GM21423 (cell line): ENCODE results near the gene TNFRSF6B.

Experiments used
- ATAC-seq: cut with Tn5 transposase; IDR thresholded peaks from one replicate; pipeline ENCODE4 v1.9.1; 2021; ENCODE audit warnings: mild to moderate bottlenecking, moderate library complexity; ENCODE audit not compliant: unreplicated experiment

The TNFRSF6B gene

DNA sequence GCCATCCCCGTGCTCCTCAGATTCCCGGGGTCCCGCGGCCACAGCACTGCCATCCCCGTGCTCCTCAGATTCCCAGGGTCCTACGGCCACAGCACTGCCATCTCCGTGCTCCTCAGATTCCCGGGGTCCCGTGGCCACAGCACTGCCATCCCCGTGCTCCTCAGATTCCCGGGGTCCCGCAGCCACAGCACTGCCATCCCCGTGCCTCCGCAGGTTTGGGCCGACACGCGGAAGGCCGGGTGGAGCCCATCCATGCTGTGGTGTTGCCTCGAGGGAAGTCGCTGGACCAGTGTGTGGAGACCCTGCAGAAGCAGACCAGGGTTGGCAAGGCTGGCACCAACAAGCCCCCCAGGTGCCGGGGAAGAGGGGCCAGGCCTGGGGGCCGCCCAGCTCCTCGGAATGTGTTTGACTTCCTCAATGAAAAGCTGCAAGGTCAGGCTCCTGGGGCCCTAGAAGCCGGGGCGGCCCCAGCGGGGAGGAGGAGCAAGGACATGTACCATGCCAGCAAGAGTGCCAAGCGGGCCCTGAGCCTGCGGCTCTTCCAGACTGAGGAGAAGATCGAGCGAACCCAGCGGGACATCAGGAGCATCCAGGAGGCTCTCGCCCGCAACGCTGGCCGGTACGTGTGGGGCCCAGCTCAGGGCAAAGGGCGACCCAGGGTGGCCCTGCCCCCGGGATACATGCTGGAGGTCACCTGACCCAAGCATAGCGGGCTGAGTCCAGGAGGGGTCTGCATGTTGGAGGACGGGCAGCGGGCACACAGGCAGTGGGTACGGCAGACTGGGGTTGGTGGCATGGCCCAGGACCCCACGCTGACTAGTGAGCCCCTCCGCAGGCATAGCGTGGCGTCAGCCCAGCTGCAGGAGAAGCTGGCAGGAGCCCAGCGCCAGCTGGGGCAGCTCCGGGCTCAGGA, 38.8 kb downstream of the TNFRSF6B start:
- ATAC-seq, result no peak

DNA sequence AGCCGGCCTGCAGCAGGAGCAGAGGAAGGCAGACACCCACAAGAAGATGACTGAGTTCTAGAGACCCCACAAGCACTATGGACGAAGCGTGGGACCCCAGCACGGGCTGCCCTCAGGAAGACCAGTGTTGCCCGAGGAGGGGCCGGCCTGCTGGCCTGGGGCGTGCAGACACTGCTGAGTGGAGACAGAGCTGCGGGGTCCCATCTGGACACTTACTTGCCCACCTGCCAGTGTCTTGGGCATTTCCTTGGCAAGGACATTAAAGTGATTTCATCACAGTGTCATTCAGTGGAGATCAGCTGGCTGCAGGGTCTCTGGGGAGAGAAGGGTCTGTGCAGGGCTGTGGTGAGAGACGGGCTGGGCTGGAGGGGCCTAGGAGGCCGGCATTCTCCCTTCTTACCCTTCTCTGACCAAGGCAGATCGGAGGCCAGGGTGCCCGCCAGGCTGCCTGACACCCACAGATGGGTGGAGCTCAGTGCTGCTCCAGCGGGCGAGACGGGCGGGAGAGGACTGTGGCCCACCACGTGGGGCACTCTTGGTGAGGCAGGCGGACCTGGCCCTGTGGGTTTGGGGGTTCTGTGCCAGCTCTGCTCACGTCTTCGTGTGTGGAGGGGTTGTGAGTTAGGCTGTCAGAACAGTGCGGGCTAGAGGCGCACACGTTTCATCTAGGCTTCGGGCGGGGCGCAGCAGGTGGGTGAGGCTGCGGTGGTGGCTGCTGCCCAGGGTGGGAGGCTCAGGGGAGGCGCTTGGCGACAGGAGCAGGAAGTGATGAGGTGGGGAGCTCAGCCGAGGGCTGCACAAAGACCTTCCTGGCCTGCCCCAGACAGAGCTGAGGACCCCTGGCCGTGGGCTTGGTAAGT, 39.6 kb downstream of the TNFRSF6B start, which contains the start of gene LIME1:
LIME1 (plus strand) TSS at position 806 of the 860 bp plus-strand sequence. CDS start 886 bp downstream, outside the sequence.
- no peak for ATAC-seq

DNA sequence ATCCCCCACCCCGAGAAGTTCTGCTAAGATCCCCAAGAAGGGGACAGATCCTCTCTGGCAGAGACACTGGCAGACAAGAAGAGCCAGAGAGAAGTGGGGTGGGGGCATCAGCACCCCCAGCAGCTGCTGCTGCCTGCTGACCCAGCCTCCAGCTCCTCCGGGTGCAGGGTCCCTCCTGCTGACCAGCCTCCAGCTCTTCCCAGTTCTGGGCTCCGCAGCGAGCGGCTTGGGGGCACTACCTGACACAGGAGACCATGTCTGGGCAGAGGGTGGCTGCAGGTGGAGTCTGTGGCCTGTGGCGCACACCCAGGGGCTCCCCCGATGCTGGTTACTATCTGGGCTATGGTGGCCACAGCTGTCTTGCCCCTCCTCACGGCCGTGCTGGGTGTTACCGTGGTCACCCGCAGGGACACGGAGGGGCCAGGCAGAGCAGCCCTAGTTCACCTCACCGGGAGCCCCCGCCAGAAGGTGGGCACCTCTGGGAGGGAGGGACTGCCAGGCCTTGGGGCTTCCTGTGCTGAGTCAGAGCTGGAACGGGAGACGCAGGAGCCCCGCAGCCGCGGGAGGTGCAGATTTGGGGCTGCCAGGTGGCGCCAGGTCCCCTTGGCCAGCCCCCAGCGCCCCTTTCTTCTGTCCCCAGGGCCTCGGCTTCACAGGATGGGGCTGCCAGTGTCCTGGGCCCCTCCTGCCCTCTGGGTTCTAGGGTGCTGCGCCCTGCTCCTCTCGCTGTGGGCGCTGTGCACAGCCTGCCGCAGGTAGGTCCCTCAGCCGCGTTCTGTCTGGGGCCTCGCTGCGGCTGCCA, 40.6 kb downstream of the TNFRSF6B start:
- ATAC-seq, result no peak

DNA sequence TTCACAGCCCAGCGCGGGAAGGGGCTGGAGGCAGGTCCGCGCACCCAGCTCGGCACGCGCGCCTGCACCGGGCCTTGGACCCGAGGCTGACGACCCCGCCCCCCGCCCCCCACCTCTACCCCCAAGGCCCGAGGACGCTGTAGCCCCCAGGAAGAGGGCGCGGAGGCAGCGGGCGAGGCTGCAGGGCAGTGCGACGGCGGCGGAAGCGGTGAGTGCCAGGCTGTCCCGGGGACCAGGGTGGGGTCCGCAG, 41.2 kb downstream of the TNFRSF6B start:
- no peak for ATAC-seq

DNA sequence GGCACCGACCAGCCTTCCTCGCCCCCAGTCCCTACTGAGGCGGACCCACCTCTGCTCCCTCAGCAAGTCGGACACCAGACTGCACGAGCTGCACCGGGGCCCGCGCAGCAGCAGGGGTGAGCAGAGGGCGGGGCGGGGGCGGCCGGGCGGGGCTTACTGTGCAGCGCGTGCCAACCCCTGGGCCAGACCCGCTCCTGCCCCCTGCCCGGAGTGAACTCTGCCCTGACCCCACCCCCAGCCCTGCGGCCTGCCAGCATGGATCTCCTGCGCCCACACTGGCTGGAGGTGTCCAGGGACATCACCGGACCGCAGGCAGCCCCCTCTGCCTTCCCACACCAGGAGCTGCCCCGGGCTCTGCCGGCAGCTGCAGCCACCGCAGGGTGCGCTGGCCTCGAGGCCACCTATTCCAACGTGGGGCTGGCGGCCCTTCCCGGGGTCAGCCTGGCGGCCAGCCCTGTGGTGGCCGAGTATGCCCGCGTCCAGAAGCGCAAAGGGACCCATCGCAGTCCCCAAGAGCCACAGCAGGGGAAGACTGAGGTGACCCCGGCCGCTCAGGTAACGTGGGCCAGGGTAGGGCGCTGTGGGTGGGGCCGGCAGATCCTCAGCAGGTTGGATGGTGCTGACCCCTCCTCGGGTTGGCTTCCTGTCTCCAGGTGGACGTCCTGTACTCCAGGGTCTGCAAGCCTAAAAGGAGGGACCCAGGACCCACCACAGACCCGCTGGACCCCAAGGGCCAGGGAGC, 41.7 kb downstream of the TNFRSF6B start:
- no peak for ATAC-seq

DNA sequence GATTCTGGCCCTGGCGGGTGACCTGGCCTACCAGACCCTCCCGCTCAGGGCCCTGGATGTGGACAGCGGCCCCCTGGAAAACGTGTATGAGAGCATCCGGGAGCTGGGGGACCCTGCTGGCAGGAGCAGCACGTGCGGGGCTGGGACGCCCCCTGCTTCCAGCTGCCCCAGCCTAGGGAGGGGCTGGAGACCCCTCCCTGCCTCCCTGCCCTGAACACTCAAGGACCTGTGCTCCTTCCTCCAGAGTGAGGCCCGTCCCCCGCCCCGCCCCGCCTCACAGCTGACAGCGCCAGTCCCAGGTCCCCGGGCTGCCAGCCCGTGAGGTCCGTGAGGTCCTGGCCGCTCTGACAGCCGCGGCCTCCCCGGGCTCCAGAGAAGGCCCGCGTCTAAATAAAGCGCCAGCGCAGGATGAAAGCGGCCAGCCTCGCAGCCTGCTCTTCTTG, 42.3 kb downstream of the TNFRSF6B start:
- no peak for ATAC-seq

DNA sequence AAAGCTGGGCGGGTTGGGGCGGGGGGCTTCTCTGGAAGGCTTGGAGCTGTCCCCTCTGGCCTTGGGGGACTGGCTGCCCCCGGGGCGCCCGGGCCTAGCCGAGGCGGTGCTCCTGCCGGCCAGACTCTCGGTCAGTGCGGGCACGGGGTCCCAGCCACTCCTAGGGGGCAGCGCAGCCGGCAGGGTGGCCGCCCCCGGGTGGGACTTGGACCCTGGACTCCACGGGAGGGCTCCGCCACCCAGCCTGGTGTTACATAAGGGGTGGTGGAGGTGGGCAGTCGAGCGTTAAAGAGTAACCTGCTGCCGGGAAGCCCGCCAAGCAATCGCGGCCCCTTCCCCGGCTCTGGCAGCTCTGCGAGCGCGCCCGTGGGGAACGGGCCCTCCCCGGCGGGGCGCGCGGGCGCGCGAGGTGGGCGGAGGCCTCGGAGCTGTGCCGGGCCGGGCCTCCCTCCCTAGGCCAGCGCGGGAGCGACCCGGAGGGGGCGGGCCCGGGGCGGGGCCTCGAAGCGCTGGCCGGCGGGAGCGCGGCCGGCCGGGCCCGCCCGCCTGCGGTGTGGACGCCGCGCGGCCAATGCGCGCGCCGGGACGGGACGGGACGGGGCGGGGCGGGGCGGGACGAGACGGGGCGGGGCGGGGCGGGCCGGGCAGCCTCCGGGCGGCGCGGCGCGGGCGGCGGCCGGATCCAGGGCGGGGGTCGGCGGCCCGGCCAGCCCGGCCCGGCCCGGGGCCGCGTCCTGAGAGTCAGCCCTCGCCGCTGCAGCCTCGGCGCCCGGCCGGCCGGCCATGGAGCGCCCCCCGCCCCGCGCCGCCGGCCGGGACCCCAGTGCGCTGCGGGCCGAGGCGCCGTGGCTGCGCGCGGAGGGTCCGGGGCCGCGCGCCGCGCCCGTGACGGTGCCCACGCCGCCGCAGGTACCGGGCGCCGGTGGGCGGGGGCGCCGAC, 42.9 kb downstream of the TNFRSF6B start, which contains the start of gene SLC2A4RG:
SLC2A4RG (plus strand) TSS at position 647 of the 940 bp plus-strand sequence; CDS start at position 784, 137 bp downstream.
- ATAC-seq, result peak; percentile 48

DNA sequence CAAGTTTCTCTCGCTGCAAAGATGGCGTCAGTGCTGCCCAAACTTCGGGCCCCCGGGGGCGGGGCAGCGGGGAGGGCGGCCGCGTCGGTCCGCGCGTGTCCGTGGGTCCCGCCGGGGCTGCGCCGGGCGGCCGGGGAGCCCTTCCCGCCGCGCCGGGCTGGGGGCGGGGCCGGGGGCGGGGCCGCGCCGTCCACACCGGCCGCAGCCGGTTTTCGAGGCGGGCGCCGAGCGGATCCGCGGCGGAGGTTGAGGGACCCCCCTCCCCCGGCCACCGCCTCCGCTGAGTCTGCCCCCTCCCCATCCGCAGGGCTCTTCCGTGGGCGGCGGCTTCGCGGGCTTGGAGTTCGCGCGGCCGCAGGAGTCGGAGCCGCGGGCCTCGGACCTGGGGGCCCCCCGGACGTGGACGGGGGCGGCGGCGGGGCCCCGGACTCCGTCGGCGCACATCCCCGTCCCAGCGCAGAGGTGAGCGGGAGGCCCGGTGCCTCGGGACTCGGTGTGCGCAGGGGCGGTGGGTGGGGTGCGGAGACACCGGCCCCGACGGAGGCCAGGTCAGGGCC, 43.7 kb downstream of the TNFRSF6B start:
- ATAC-seq, result no peak

DNA sequence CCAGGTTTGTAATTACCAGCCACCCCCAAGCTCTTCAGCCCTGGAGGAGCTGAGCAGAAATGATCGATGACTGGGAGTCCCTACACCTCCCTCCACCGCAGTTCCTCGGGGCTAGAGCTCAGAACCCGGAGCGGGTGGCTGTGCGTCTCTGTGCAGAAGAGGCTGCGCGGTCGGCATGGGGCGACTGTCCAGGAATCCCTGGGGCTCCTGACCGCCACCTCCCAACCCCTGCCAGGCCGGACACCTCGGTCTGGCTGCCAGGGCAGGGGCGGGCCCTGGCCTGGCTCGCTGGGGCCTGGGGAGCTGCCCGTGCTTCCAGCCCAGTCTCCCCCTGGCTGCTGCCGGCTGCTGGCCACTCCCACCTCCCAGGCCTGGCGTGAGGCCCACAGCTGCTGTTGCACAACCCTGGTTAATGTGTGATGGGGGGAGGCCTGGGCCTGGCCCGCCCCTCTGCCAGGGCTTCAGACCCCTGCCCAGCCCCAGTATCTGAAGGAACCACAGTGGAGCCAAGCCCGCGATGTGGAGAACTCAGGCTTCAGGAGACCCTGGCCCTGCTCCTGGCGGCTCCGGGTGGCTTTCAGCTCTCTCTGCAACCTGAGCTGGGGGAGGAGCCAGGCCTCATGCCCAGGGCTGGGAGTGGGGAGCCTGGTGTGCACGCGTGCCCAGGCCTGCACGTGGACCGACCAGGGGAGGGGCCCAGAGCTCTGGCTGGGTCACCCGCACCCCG, 44.3 kb downstream of the TNFRSF6B start:
- no peak for ATAC-seq

DNA sequence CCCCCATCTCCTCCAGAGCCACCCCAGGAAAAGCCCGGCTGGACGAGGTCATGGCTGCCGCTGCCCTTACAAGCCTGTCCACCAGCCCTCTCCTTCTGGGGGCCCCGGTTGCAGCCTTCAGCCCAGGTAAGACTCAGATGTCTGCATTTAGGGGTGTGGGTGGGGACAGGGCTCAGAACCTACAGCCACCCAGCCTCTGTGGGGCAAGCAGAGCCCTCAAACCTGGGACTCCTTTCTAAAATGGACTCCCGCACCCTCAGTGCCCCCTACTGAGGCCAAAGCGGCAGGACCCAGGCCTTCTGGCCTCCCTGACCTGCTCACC, 44.9 kb downstream of the TNFRSF6B start:
- no peak for ATAC-seq

DNA sequence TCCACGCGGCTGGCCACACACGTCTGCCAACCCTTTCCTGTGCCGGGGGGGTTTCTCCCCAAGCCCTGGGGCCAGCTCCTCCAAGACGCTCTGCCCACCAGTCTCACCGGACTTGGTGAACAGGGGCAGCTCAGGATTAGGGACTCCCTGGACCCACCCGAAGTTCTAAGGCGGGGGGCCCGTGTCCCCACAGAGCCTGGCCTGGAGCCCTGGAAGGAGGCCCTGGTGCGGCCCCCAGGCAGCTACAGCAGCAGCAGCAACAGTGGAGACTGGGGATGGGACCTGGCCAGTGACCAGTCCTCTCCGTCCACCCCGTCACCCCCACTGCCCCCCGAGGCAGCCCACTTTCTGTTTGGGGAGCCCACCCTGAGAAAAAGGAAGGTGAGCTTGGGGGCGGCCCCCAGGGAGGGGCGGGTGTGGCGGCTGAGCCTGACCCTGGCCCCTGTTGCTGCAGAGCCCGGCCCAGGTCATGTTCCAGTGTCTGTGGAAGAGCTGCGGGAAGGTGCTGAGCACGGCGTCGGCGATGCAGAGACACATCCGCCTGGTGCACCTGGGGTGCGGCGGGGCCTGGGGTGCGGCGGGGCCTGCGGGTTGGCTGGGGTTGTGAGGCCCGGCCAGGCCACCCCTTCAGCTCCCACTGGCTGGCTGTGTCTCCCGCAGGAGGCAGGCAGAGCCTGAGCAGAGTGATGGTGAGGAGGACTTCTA, 45.4 kb downstream of the TNFRSF6B start:
- ATAC-seq, result no peak

DNA sequence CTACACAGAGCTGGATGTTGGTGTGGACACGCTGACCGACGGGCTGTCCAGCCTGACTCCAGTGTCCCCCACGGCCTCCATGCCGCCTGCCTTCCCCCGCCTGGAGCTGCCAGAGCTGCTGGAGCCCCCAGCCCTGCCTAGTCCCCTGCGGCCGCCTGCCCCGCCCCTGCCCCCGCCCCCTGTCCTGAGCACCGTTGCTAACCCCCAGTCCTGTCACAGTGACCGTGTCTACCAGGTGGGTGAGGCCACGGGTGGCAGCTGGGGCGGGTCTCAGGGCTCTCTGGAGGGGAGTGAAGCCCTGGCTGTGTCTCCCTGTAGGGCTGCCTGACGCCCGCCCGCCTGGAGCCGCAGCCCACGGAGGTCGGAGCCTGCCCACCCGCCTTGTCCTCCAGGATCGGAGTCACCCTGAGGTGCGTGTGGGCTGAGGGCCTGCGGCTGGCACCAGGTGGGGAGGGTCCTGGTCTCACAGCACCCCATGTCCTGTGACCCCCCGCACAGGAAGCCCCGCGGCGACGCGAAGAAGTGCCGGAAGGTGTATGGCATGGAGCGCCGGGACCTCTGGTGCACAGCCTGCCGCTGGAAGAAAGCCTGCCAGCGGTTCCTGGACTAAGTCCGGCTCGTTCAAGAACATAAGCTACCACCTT, 46.1 kb downstream of the TNFRSF6B start:
- ATAC-seq, result no peak

DNA sequence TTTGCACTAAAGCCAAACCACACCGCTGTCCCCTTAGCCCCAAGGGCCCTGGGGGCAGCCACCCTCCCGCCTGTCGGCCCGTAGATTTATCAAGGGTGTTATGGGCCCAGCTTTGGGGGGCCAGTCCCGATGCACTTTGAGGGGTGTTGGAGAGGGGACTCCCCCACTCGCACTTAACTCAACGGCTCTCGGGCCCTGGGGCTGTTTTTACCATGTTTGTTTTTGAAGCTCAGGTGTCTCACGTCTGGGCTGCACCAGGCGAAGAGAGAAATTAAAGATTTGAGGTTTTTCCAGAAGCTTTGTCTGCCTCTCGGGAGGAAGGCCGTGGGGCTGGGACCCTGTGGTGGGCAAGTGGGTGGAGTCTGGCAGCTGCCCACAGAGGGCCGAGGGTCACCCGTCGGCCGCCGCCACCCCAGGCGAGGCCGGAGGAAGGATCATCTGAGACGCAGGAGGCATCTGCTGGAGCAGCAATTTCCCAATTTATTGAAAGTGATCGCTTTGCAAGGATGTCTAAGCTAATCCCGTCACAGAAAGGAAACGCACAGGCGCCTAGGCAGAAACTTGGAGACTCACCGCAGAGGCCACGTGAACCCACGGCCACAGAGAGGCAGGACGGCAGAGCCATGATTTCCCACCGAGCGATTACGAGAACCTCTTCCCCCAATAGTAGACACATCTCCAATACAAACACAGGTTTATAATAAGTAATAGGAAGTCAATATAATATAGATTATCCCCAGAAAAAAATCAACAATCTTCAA, 46.9 kb downstream of the TNFRSF6B start:
- no peak for ATAC-seq

DNA sequence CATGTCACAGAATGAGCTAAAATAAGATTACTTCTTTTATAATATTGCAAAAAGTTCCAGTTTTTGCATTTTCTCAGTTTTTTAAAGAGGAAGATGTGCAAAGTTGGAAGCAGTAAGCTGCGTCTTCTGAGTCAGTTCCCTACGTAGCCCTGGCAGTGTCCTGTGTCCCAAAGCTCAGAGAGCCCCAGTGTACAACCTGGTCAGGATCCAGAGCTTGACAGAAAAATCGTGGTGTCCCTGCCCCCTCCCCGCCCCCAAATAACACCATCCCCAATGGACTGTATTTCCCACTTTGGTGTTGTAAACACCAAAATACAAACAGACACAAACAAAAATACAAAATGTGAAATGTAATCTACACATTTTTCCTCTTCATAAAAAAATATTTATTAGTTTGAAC, 47.7 kb downstream of the TNFRSF6B start:
- ATAC-seq, result no peak

DNA sequence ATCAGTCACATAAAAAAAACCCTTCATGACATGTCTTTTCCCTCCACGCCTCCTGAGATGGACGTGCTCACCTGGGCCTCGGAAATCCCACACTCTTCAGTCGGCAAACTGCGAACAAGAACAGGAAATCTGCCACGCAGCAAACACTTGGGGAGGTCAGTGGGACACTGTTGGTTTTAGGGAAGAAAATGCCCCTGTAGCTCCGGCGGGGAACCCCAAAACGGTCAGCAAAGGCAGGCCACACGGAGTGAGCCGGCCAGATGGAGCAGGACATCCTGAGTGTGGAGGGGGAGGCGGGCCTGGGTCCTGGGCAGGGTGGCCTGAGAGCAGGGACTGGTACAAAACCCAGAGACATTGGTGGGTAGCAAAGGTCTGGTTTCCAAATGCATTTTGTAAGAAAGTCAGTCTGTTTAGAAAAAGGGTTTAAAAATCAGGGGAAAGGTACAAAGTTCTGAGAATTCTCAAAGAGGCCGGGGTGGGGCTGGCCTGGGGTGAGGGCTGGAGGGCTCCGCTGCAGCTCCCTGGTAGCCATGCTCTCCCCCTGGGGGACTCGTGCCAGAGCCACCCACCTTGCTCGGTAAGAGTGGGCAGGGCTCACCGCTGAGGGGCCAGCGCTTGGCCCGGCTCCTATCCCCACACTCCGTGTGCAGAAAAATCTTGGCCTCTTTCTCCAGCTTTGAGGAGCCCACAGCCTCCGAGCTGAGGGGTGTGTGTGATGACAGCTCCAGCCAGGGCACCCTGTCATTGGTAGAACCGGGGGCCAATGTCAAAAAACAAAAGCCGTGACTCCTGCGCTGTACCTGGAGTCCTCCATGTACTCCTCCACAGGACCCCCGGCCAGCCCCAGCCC, 48.3 kb downstream of the TNFRSF6B start:
- no peak for ATAC-seq

DNA sequence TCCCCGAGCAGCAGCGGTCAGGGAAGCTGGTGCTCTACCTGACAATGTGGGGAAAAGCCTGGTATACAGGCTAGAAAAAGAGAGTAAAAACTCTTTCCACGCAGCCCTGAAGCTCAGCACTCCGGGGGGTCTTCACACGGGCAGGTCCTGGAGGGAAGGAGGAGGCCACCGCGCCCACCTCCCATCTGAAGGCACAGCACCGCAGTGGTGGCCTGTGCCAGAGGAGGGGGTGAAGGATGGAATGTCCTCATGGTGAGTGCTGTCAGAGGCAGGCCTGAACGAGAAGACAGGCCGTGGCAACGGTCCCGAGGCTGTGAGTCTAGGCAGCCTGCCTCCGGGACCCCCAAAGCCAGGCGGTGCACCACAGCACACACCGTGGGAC, 49.0 kb downstream of the TNFRSF6B start:
- ATAC-seq, result no peak
